AG20443 (cell line): ENCODE measurements around the gene ALAS1.

Experiments used
- DNase-seq: peaks from one replicate; pipeline ENCODE4 v3.0.0; 2012; ENCODE audit warnings: low spot score, mixed read lengths

ALAS1 gene

DNA sequence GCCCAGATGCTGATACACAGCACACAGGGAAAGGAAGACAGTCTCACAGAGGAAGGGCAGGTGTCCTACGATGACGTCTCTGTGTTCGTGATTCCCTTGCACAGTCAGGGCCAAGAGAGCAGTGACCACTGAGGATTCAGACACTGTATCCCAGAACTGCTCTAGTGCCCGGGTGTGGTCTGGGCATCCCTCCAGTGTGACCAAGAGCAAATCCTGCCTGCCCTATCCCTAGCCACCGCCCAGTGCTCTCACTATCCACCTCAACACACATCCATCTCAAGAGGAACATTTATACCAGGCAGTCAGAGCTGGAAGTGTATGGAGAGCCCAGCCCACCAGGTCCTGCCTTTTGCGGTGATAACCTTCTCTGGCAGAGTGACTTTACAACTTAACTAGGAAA is 51.7 kb downstream of the ALAS1 start:
- peak; percentile 42 for DNase-seq

DNA sequence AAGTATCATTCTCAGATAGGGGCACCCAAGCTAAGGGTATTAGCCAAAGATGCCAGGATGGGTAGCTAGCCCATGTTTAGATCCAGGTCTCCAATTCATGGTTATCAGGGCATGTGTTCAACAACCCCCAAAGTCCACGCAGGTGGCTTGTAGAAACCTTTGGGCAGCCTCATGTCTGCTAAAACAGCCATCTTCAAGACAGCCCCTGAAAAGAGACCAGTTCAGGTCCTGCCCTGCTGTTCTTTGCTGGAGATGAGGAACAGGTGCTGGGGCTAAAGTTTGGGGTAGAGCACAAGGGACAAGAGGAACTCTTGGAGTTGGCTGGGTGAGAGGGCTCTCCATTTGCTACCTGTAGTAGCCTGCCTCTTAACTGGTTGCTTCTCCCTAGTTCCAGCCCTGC is 52.2 kb downstream of the ALAS1 start:
- DNase-seq: no peak

DNA sequence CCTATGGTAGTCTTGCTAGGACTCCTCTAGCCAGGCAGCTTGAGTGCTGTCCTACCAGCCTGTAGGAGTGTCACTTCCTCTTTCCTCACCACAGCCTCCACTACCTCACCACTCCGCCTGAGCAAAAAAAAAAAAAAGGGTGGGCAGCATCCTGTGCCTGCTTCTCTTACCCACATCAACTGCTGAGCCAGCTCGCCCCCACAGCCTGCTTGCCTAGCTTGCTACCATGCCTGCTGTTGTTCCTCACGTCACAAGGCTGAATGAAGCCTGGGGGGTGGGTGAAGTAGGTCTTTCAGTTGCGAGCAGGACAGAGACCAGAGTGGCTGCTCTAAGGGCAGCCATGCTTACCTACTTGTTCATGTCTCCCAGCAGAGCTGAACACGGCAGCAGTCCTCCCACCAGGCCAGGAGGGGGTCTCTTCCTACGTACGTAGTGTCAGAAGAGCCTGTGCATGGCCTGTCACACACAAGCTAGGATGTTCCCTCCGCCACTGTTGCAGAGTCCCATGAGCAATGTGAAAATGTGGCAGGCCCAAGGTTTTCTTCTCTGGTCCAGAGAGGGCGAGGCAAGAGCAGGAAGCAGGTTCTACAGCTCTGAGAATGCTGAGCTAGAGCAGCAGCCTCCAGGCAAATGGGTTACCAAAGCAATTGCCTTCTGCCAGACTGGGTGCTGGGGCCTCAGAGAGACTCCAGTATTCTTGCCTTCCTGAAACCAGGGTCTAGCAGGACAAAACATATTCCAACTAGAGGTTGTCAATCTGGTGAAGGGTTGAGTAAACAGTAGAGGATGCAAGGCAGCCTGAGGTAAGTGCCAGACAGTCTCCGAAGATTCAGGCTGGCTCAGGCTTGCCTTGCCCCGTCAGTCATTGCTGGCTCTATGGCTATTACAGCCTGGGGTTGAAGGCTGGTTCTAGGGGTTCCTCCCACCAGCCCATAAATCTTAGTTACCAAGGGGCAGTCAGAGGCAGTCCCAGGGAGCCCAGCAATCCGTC is 55.6 kb downstream of the ALAS1 start:
- peak; percentile 9 for DNase-seq

DNA sequence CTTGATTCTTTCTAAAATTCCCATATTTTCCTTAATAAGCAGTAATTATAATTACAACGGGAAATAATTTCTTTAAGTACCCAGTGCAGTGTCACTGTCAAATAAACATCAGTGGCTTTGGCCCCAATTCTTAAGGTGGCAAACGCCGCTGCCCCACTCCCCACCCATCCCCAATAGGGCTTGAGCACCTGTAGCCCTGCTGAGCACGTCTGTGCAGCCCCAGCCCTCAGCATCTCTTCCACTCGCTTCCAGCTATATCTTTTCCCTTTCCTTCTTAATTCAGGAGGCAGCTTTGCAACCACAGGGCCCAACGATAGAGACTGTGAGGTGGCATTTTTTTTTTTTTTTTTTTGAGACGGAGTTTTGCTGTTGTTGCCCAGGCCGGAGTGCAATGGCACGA is 56.6 kb downstream of the ALAS1 start:
- no peak for DNase-seq

DNA sequence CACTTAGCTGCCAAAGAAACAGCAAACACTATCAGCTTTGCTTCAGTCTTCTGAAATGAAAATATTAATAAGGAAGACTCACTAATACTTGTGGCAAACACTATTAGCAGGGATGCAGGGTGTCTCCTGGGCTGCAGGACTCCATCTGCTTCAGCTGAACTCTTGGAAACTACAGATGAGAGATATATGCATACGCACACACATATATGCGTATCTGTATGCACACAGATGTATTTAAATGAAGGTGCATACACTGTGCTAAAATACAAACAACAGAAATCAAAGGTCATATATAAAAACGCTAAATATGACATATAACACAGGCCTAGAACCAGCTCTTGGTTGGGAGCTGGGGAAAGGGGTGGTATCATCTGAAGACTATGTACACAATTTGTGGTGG is 58.2 kb downstream of the ALAS1 start:
- no peak for DNase-seq

DNA sequence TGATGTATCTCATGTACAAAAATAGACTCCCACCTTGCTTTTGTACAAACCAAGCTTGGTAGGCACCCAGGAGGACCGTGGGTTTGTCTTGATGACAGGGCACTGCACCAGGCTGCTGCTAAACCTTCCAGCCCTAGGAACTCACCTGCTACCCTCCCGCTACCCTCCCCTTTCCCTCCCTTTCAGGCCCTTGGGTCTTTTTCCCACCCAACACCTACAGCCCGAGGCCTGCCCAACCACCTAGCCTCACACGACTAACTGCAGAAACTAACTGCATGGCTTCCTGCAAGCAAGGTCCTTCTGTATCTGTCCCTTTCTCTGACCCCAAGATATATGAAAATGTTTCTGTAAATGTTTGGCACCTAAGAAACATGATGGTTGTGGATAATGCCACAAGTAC is 58.7 kb downstream of the ALAS1 start:
- no peak for DNase-seq

DNA sequence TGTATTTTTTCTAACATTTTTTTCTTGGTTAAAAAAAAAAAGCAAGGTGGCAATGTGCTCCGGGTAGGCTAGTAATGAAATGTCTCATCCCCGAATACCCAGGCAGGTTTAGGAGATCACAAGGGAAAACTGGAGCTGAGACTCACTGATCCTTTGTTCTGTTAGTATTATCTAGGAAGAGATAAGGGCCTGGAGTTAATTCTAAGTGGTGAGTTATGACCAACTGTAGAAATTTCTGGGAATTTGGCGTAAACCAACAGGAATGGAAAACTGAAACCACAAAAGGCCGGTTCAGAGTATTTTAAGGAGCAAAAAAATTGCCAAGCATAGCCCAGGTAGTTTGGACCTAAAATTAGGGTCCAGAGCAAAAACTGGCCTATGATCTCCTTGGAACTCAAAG is 60.0 kb downstream of the ALAS1 start:
- DNase-seq: no peak

DNA sequence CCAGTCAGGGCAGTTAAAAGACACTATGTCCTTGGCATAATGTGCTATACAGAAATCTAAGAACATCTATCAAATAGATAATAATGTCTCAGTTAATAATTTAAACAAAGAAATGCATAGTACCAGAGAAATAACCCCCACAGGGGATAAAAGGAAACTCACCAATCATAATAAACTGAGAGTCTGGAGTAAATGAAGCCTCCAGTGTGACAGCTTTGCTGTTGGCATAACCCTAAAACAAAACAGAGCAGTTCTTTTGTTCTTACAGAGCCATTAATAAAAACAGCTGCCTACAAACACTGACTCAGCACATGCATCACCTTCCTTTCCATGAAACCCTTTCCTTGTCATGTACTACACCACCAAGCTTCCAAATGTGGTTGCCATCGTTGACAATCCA is 61.1 kb downstream of the ALAS1 start:
- no peak for DNase-seq

DNA sequence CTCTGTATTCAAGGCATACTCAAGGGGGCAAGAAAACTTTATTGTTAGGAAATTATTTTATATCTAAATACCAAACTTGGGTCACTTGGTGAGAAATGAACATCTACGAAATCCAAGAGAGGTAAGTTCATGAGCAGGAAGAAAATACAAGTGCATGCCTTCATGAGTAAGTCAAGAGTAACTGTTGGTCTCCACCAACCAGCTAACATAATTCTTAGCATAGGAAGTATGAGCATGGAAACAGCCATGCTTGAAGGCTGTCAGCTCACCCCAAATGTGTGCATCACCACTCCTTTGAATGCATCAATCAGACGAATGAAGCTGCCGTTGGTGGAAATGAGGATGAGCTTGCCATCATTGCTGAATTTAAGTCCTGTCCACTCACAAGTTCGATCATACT is 61.5 kb downstream of the ALAS1 start:
- DNase-seq: no peak

DNA sequence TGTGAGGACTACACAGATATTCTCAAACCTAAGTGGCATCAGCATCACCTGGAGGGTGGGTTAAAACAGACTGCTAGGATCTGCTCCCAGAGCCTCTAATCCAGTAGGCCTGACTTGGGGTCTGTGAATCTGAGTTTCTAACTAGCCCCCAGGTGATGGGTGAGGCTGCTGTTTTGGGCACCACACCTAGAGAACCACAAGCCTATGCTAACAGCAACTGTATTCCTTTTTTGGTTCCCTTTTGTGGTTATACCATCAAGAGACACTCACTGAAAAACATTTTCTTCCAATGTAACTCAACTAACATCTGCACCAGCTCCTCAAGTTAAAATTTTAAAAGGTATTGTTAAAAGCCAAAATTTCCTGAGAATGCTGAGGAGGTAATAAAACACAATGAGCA is 64.5 kb downstream of the ALAS1 start:
- DNase-seq: no peak
